HG03439 (cell line): ENCODE results near the gene OR4E2.
"Not testable (repeated sequence)": the region's sequence is repeated elsewhere in the genome, so short reads cannot be mapped to it uniquely, and the experiment has no call there.

ENCODE experiments used
- ATAC-seq: cut with Tn5 transposase; IDR thresholded peaks from one replicate; pipeline ENCODE4 v1.9.1; 2021; ENCODE audit warnings: mild to moderate bottlenecking, moderate library complexity; ENCODE audit not compliant: unreplicated experiment

The OR4E2 gene

GRCh38 chr14:21653331-21653885 is at the start of gene OR4E2:
OR4E2 (plus strand) TSS chr14:21653835; CDS start chr14:21665083, 11,248 bp downstream.
- no peak for ATAC-seq

- no peak for ATAC-seq
Observed at GRCh38 chr14:21612324-21612723, 41.3 kb upstream of the OR4E2 start.

GRCh38 chr14:21614240-21614639 is 39.4 kb upstream of the OR4E2 start:
- no peak for ATAC-seq

GRCh38 chr14:21617614-21618013 is 36.0 kb upstream of the OR4E2 start:
- no peak for ATAC-seq

GRCh38 chr14:21626491-21627230 is 27.0 kb upstream of the OR4E2 start:
- ATAC-seq: no peak

- ATAC-seq: not testable (repeated sequence)
Observed at GRCh38 chr14:21630503-21630902, 23.1 kb upstream of the OR4E2 start.

- no peak for ATAC-seq
Observed at GRCh38 chr14:21631084-21631483, 22.6 kb upstream of the OR4E2 start.

- no peak for ATAC-seq
Observed at GRCh38 chr14:21634840-21635239, 18.8 kb upstream of the OR4E2 start, which contains the start of gene OR10G2. OR10G2 (minus strand) TSS chr14:21634940; CDS start chr14:21634842, 98 bp downstream.

GRCh38 chr14:21642683-21643082 is 11.0 kb upstream of the OR4E2 start:
- ATAC-seq: no peak

GRCh38 chr14:21643407-21643806 is 10.2 kb upstream of the OR4E2 start:
- no peak for ATAC-seq

- ATAC-seq: no peak
Observed at GRCh38 chr14:21647380-21647779, 6.3 kb upstream of the OR4E2 start.

GRCh38 chr14:21652209-21652808 is 1.3 kb upstream of the OR4E2 start:
- ATAC-seq: no peak

GRCh38 chr14:21654215-21654614 is 580 bp downstream of the OR4E2 start:
- ATAC-seq: no peak

- no peak for ATAC-seq
Observed at GRCh38 chr14:21656980-21657379, 3.3 kb downstream of the OR4E2 start.

- no peak for ATAC-seq
Observed at GRCh38 chr14:21668377-21668776, 14.7 kb downstream of the OR4E2 start.

- no peak for ATAC-seq
Observed at GRCh38 chr14:21669284-21669683, 15.6 kb downstream of the OR4E2 start.

GRCh38 chr14:21671371-21671770 is 17.7 kb downstream of the OR4E2 start:
- no peak for ATAC-seq

- ATAC-seq: no peak
Observed at GRCh38 chr14:21672116-21672515, 18.5 kb downstream of the OR4E2 start.

GRCh38 chr14:21673718-21674117 is 20.1 kb downstream of the OR4E2 start, which contains the start of gene OR4E1:
OR4E1 (minus strand) TSS chr14:21673818; CDS start chr14:21670935, 2,883 bp downstream.
- no peak for ATAC-seq

- no peak for ATAC-seq
Observed at GRCh38 chr14:21675566-21675965, 21.9 kb downstream of the OR4E2 start.

GRCh38 chr14:21680072-21680471 is 26.4 kb downstream of the OR4E2 start:
- no peak for ATAC-seq

- no peak for ATAC-seq
Observed at GRCh38 chr14:21686468-21686867, 32.8 kb downstream of the OR4E2 start.
